ENCODE measurements around the gene DCLK1. TPM values are rescaled to one million over a fixed set of nuclear protein-coding genes. Genes with fewer than 3 reads are reported as not detected.

DCLK1 gene
- total RNA-seq, 1 donor from 2014 or later: 6.4 TPM

DNA sequence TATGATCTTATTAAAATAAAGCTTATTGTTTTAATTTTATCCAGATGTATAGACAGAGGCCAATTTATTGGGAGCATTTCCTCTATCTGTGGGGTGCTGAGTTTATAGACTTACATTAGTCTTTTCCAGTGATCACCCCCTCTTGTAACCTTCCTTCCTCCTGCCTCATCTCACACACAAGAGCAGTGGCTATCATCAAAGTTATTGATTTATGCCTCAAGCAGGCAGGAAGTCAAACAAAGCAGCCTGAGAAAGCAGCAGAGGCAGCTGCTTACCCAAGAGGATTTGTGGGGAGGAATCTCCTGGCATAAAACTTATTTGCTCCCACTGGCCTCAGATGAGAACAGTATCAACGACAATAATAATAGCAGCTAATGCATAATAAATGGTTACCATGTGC, 26.3 kb upstream of the DCLK1 start:
- no peak overlapping the region for H2AFZ ChIP-seq (replicated peaks)
- no peak for TF ChIP-seq EZH2 (IDR thresholded peaks at IDR 0.05)
- TF ChIP-seq, protein P1, sequence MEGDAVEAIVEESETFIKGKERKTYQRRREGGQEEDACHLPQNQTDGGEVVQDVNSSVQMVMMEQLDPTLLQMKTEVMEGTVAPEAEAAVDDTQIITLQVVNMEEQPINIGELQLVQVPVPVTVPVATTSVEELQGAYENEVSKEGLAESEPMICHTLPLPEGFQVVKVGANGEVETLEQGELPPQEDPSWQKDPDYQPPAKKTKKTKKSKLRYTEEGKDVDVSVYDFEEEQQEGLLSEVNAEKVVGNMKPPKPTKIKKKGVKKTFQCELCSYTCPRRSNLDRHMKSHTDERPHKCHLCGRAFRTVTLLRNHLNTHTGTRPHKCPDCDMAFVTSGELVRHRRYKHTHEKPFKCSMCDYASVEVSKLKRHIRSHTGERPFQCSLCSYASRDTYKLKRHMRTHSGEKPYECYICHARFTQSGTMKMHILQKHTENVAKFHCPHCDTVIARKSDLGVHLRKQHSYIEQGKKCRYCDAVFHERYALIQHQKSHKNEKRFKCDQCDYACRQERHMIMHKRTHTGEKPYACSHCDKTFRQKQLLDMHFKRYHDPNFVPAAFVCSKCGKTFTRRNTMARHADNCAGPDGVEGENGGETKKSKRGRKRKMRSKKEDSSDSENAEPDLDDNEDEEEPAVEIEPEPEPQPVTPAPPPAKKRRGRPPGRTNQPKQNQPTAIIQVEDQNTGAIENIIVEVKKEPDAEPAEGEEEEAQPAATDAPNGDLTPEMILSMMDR (IDR thresholded peaks at IDR 0.05): no peak
- no peak for TF ChIP-seq EZH2phosphoT487 (IDR thresholded peaks at IDR 0.05)
- H3K4me1 ChIP-seq: peaks cover 7% of the 10 kb centered on the region
- no peak overlapping the region for H3K27ac ChIP-seq
- DNase-seq (ENCODE audit: low spot score): no peak
- H3K4me1 Mint-ChIP-seq: peaks cover 13% of the 10 kb centered on the region
- no peak overlapping the region for H3K4me2 ChIP-seq
- H3K36me3 Mint-ChIP-seq: no peaks in the 10 kb centered on the region
- no peaks in the 10 kb centered on the region for H3K79me2 ChIP-seq (ENCODE audit: low read depth)
- H3K27me3 ChIP-seq: peaks cover 28% of the 10 kb centered on the region
- no peaks in the 10 kb centered on the region for H3F3A ChIP-seq (ENCODE audit: low read depth)
- no peaks in the 10 kb centered on the region for H3K27me3 Mint-ChIP-seq (ENCODE audit: insufficient read depth, low read depth)
- no peaks in the 10 kb centered on the region for H3K36me3 ChIP-seq
- H3K27ac Mint-ChIP-seq: no peak overlapping the region
- no peaks in the 10 kb centered on the region for H4K20me1 ChIP-seq (ENCODE audit: low read depth)
- H3K9me3 ChIP-seq (ENCODE audit: low read depth): no peaks in the 10 kb centered on the region
- no peaks in the 10 kb centered on the region for H3K9me3 Mint-ChIP-seq
- no peak overlapping the region for H3K4me3 Mint-ChIP-seq
- H3K4me3 ChIP-seq: no peak overlapping the region
- no peak overlapping the region for H3K9ac ChIP-seq

DNA sequence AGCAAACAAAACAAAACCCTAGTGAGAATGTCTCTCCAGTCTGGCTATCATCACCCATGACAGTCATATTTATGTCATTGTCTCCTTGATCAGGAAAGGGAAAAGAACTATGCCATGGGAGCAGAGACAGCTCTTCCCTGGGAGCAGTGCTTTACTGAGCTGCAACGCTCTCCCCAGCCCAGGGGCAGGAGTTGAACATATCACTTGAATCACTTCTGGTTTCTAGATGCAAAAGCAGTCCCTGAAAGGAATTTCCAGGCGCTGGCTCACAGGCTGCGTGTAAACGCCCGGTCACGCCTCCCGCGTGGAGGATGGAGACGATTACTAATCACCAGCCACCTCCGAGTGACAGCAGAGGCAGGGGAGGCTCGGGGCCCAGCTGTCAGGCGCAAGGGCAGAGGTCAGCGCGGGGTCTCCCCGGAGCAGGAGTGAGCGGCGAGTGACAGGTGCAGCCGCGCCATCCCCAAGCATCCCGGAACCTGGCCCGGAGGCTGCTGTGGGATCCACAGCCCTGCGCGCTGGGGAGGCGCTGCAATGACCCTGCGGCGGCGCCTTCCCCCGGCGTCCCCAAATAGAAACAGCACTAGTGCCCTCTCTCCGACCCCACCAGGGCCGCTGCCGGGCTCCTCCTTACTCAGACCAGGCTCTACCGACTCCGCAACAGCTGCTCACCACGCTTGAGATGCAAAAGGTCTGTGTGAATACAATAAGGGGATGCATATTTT, 23.5 kb upstream of the DCLK1 start:
- H4K20me1 ChIP-seq (ENCODE audit: low read depth): no peaks in the 10 kb centered on the region
- H3K36me3 ChIP-seq: no peaks in the 10 kb centered on the region
- peaks cover 28% of the 10 kb centered on the region for H3K27me3 ChIP-seq
- H3K9me3 Mint-ChIP-seq: peaks cover 3% of the 10 kb centered on the region
- peak overlapping the region; percentile 80 for H3K4me2 ChIP-seq
- no peaks in the 10 kb centered on the region for H3K9me3 ChIP-seq (ENCODE audit: low read depth)
- TF ChIP-seq, protein P1 (IDR thresholded peaks at IDR 0.05): peak; percentile 5
- TF ChIP-seq EZH2phosphoT487 (IDR thresholded peaks at IDR 0.05): no peak
- peaks cover 7% of the 10 kb centered on the region for H3K4me1 ChIP-seq
- no peaks in the 10 kb centered on the region for H3K36me3 Mint-ChIP-seq
- no peak overlapping the region for H3K9ac ChIP-seq
- H3K27ac ChIP-seq: no peak overlapping the region
- DNase-seq (ENCODE audit: low spot score): peak; percentile 59
- peak overlapping the region; percentile 72 for H3K4me3 Mint-ChIP-seq
- H3F3A ChIP-seq (ENCODE audit: low read depth): no peaks in the 10 kb centered on the region
- no peaks in the 10 kb centered on the region for H3K27me3 Mint-ChIP-seq (ENCODE audit: insufficient read depth, low read depth)
- peak overlapping the region; percentile 67 for H2AFZ ChIP-seq (replicated peaks)
- H3K27ac Mint-ChIP-seq: no peak overlapping the region
- peak overlapping the region; percentile 39 for H3K4me3 ChIP-seq
- peaks cover 13% of the 10 kb centered on the region for H3K4me1 Mint-ChIP-seq
- no peaks in the 10 kb centered on the region for H3K79me2 ChIP-seq (ENCODE audit: low read depth)

DNA sequence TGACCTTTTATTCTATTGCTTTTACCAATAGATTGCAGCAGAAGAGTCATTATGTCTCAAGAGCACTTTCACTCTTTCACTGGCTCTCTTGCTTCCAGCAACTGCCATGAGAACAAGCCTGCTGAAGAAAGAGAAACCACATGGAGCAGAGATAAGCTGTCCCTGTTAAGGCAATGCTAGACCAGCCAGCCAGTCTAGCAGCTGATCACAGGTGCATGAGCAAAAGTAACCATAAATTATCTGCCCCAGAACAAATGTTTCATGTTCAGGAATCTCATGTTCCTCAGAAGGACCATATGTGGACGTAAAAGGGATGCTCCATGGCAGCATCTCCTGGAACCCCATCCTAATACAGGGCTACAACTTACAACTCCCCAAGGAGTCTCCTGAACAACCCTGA, 20.4 kb upstream of the DCLK1 start:
- no peak for TF ChIP-seq EZH2 (IDR thresholded peaks at IDR 0.05)
- TF ChIP-seq EZH2phosphoT487 (IDR thresholded peaks at IDR 0.05): no peak
- TF ChIP-seq, protein P1 (IDR thresholded peaks at IDR 0.05): no peak
- Histone ChIP-seq H3K79me2 (ENCODE audit: low read depth) (no peaks in the 10 kb centered on the region), H3K9me3 (ENCODE audit: low read depth) (no peaks in the 10 kb centered on the region), H4K20me1 (ENCODE audit: low read depth) (no peaks in the 10 kb centered on the region), H3K9ac (no peak overlapping the region), H3K27me3 (peaks cover 27% of the 10 kb centered on the region), H3K36me3 (no peaks in the 10 kb centered on the region), H3K27ac (no peak overlapping the region), H3K4me3 (no peak overlapping the region), H2AFZ (replicated peaks) (no peak overlapping the region), H3K4me1 (peaks cover 7% of the 10 kb centered on the region), H3K4me2 (no peak overlapping the region), H3F3A (ENCODE audit: low read depth) (no peaks in the 10 kb centered on the region)
- no peak for DNase-seq (ENCODE audit: low spot score)
- H3K27ac Mint-ChIP-seq: no peak overlapping the region
- peaks cover 3% of the 10 kb centered on the region for H3K9me3 Mint-ChIP-seq
- peaks cover 10% of the 10 kb centered on the region for H3K4me1 Mint-ChIP-seq
- H3K4me3 Mint-ChIP-seq: no peak overlapping the region
- no peaks in the 10 kb centered on the region for H3K27me3 Mint-ChIP-seq (ENCODE audit: insufficient read depth, low read depth)
- no peaks in the 10 kb centered on the region for H3K36me3 Mint-ChIP-seq
